GM12874 (cell line): ENCODE measurements around the gene RAB22A.

Experiments
- CTCF ChIP-seq: IDR thresholded peaks from 2 replicates; pipeline ENCODE4 v1.5.1; 2011; ENCODE audit warnings: low read depth, mild to moderate bottlenecking, control low read depth, low read length, moderate library complexity; ENCODE audit not compliant: insufficient read depth

Gene RAB22A

GRCh38 chr20:58306421-58307261 is 2.9 kb upstream of the RAB22A start:
- TF ChIP-seq CTCF: no peak

- TF ChIP-seq CTCF: no peak
These were observed 2.2 kb upstream of the RAB22A start for GRCh38 chr20:58307270-58307669.

GRCh38 chr20:58308290-58308679 is 1.2 kb upstream of the RAB22A start:
- no peak for TF ChIP-seq CTCF

GRCh38 chr20:58308680-58309527 is 611 bp upstream of the RAB22A start:
- no peak for TF ChIP-seq CTCF

GRCh38 chr20:58310291-58310782 is 822 bp downstream of the RAB22A start:
- no peak for TF ChIP-seq CTCF

- no peak for TF ChIP-seq CTCF
These were observed 3.3 kb downstream of the RAB22A start for GRCh38 chr20:58312836-58313235.

- no peak for TF ChIP-seq CTCF
These were observed 3.9 kb downstream of the RAB22A start for GRCh38 chr20:58313396-58313795.
